Epithelial cell of proximal tubule (primary cell): ENCODE data around the gene CCL5. TPM values are rescaled to one million over a fixed set of nuclear protein-coding genes. Genes with fewer than 3 reads are reported as not detected.

ENCODE experiments used
- DNase-seq: peaks from one replicate; pipeline ENCODE4 v3.0.0-alpha.2; 2011; ENCODE audit warnings: low read depth
- H3K4me3 ChIP-seq: 2 replicates; pipeline ENCODE4 v1.5.1; 2011; ENCODE audit warnings: low read depth, mild to moderate bottlenecking, low read length
- CTCF ChIP-seq: conservative IDR thresholded peaks from 2 replicates; pipeline ENCODE4 v1.5.1; 2012; ENCODE audit warnings: low read depth, mild to moderate bottlenecking, low read length
- total RNA-seq: library from RNA; depleted of rRNA; stranded (reverse); fragments of >200 nt; gene quantifications from 2 replicates; pipeline ENCODE4 v1.2.3, GENCODE V29; 2015

Gene CCL5
- not detected in 2 replicates for total RNA-seq

GRCh38 chr17:35879773-35880654 is at the start of gene CCL5:
TSS of gene CCL5 (minus strand) at chr17:35880360.
- no peak within 1 kb of the TSS for H3K4me3 ChIP-seq
- DNase-seq: no peak
- TF ChIP-seq CTCF: no peak

DNA sequence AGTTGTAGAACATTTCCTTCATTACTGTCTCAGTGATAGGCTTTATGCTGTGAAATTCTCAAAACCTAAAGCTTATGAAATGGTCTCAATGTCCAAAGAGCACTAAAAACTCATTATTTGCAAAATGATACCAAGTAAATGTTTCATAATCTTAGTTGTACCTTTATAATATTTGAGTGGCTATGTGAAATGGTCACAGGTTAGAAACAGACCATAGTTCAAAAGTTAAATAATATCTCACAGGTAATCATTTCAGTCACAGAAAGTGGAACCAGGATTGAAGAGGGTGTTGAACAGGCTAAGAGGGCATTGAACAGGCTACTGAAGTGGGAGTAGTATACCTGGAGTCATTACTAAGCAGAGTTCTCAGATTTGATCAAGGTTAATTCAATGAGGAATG is 47.6 kb upstream of the CCL5 start:
- H3K4me3 ChIP-seq: no peak overlapping the region
- no peak for TF ChIP-seq CTCF
- no peak for DNase-seq

DNA sequence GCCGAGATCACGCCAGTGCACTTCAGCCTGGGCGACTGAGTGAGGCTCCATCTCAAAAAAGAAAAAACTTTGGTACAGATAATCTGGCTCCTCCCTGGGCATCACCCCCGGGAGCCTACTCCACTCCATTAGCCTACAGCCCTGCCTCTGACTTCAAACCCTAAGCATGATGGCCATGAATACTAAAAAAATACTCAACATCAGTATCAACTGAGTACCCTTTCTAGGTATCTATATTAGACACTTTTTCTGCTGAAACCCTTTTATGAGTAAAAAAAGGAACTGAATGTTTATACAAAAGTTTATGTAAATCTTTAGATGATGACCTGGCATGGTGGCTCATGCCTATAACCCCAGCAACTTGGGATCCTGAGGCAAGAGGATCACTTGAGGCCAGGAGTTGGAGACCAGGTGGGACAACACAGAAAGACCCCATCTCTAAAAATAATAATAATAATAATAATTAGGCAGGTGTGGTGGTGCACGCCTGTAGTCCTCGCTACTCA is 43.5 kb upstream of the CCL5 start:
- no peak overlapping the region for H3K4me3 ChIP-seq
- no peak for TF ChIP-seq CTCF
- no peak for DNase-seq

- no peak for DNase-seq
- no peak overlapping the region for H3K4me3 ChIP-seq
- TF ChIP-seq CTCF: no peak
Measured at GRCh38 chr17:35920229-35920628, 40.1 kb upstream of the CCL5 start.

DNA sequence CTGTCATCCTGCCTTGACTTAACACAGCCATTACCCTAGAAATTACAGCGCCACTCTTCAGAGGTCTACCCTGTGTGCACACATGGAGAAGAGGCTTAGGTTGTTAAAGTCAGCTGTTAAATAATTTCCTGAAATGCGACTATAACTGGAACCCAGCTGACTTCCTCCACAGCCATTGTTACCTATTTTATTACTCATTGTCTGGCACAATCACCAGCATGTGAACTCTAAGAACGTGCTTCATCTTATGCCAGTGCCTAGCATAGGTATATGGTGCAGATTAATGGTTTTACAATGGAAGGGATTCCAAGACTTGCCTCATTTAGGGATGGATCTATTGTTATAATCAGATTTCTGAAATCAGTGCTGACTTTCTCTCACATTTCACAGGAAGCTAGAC is 38.5 kb upstream of the CCL5 start:
- DNase-seq: no peak
- H3K4me3 ChIP-seq: no peak overlapping the region
- TF ChIP-seq CTCF: no peak

DNA sequence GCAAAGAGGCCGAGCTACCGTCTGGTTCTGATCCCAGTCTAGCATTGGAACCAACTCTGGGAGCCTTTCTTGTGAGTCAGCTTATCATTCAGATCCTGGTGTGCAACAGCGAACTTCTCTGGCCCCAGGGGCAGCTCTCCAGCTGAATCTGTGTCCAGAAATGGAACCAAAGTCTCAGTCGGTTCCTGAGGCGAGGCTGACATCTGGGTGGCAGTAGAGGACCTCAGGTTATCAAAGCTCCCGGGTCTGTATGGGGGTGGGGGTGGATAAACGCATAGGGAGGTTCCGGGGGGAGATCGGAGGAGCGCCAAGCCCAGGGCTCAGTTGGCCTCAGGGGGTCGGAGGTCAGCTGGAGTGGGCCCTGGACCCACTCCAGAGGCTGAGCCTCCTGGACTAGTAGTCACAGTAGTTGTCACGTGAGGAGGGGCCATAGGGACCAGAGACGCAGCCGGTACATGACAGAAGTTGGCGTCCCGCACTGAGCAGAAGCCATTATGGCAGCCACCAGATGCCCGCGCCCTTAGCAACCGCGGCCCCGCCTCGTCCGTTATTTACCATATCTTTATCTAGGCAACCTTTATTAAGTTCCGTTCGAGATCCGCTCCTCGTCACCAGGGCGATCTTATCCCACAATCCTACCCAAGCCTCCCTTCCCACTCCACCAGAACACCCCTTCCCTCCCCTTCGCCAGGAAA is 37.5 kb upstream of the CCL5 start:
- no peak for TF ChIP-seq CTCF
- no peak overlapping the region for H3K4me3 ChIP-seq
- DNase-seq: no peak
